ENCODE data around the gene SAMMSON. TPM values are rescaled to one million over a fixed set of nuclear protein-coding genes. Genes with fewer than 3 reads are reported as not detected.

SAMMSON gene
- total RNA-seq, 1 experiment from 2014 or later, result not detected

- Histone ChIP-seq H3K4me1 (ENCODE audit: control insufficient read depth, insufficient read depth, low read length) (no peaks in the 10 kb centered on the region), H3K27ac (ENCODE audit: low read length) (no peak overlapping the region), H3K9me3 (ENCODE audit: control insufficient read depth, insufficient read depth, low read depth, low read length) (no peaks in the 10 kb centered on the region), H3K36me3 (ENCODE audit: control insufficient read depth, insufficient read depth, low read length) (no peaks in the 10 kb centered on the region), H3K4me3 (ENCODE audit: low read depth in 2 of 2, low read length in 2 of 2) (no peak overlapping the region), H3K27me3 (ENCODE audit: control insufficient read depth, insufficient read depth, low read length) (no peaks in the 10 kb centered on the region)
- ATAC-seq (no peak), DNase-seq (ENCODE audit: low read depth, low spot score) (no peak)
- ChIA-PET POLR2A (no interaction called here), CTCF (no interaction called here)
- intact Hi-C loops (cut with micrococcal nuclease; ENCODE audit: unreplicated experiment), result no loop called here
- in situ Hi-C loops (cut with HindIII; ENCODE audit: low pct_unique_long_range_greater_than_20kb, low sequenced_read_pairs), result no loop called here
- TF ChIP-seq POLR2AphosphoS5 (IDR thresholded peaks at IDR 0.05; ENCODE audit: low read depth, low read length) (no peak), TCF7L2 (IDR thresholded peaks at IDR 0.05; ENCODE audit: low read depth, low read length) (no peak), SIN3A (IDR thresholded peaks at IDR 0.05; ENCODE audit: borderline replicate concordance, insufficient read depth, low read depth, low read length) (no peak), CTCF (IDR thresholded peaks at IDR 0.05) (no peak)
- TF ChIP-seq, protein P1, sequence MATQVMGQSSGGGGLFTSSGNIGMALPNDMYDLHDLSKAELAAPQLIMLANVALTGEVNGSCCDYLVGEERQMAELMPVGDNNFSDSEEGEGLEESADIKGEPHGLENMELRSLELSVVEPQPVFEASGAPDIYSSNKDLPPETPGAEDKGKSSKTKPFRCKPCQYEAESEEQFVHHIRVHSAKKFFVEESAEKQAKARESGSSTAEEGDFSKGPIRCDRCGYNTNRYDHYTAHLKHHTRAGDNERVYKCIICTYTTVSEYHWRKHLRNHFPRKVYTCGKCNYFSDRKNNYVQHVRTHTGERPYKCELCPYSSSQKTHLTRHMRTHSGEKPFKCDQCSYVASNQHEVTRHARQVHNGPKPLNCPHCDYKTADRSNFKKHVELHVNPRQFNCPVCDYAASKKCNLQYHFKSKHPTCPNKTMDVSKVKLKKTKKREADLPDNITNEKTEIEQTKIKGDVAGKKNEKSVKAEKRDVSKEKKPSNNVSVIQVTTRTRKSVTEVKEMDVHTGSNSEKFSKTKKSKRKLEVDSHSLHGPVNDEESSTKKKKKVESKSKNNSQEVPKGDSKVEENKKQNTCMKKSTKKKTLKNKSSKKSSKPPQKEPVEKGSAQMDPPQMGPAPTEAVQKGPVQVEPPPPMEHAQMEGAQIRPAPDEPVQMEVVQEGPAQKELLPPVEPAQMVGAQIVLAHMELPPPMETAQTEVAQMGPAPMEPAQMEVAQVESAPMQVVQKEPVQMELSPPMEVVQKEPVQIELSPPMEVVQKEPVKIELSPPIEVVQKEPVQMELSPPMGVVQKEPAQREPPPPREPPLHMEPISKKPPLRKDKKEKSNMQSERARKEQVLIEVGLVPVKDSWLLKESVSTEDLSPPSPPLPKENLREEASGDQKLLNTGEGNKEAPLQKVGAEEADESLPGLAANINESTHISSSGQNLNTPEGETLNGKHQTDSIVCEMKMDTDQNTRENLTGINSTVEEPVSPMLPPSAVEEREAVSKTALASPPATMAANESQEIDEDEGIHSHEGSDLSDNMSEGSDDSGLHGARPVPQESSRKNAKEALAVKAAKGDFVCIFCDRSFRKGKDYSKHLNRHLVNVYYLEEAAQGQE (IDR thresholded peaks at IDR 0.05; ENCODE audit: insufficient read depth in 1 of 2, low read depth in 2 of 2, low read length in 1 of 2), result no peak
- no TSS peak for BruUV-seq (replicated peaks)
These were observed 70.0 kb downstream of the SAMMSON start for GRCh38 chr3:70069557-70069956.

DNA sequence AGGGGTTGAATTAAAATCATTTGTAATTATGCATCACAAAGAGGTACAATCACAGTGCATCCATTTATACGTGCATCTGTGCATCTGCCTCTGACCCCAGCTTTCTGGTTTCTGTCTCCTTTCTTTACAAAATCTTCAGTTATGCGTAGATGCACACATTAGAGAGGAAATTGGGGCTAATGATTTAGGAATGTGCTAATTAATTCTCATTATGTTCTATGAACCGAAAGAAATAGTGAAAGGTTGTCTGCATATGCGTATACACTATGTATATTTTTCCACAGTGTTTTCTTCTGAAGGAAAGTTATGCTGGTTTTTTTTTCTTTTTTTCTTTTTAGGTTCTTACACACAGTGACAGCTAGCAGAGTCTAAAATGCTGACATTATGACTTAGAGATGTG is 71.6 kb downstream of the SAMMSON start:
- DNase-seq (ENCODE audit: low read depth, low spot score) (no peak), ATAC-seq (no peak)
- H3K4me3 ChIP-seq (ENCODE audit: low read depth in 2 of 2, low read length in 2 of 2), result no peak overlapping the region
- H3K9me3 ChIP-seq (ENCODE audit: control insufficient read depth, insufficient read depth, low read depth, low read length), result no peaks in the 10 kb centered on the region
- H3K27me3 ChIP-seq (ENCODE audit: control insufficient read depth, insufficient read depth, low read length), result no peaks in the 10 kb centered on the region
- no TSS peak for BruUV-seq (replicated peaks)
- ChIA-PET CTCF (no interaction called here), POLR2A (no interaction called here)
- intact Hi-C loops (cut with micrococcal nuclease; ENCODE audit: unreplicated experiment), result no loop called here
- no peaks in the 10 kb centered on the region for H3K36me3 ChIP-seq (ENCODE audit: control insufficient read depth, insufficient read depth, low read length)
- no peaks in the 10 kb centered on the region for H3K4me1 ChIP-seq (ENCODE audit: control insufficient read depth, insufficient read depth, low read length)
- TF ChIP-seq CTCF (IDR thresholded peaks at IDR 0.05) (no peak), TCF7L2 (IDR thresholded peaks at IDR 0.05; ENCODE audit: low read depth, low read length) (no peak), SIN3A (IDR thresholded peaks at IDR 0.05; ENCODE audit: borderline replicate concordance, insufficient read depth, low read depth, low read length) (no peak), POLR2AphosphoS5 (IDR thresholded peaks at IDR 0.05; ENCODE audit: low read depth, low read length) (no peak)
- TF ChIP-seq, protein P1 (IDR thresholded peaks at IDR 0.05; ENCODE audit: insufficient read depth in 1 of 2, low read depth in 2 of 2, low read length in 1 of 2), result no peak
- no peak overlapping the region for H3K27ac ChIP-seq (ENCODE audit: low read length)
- in situ Hi-C loops (cut with HindIII; ENCODE audit: low pct_unique_long_range_greater_than_20kb, low sequenced_read_pairs), result no loop called here
